K562 (cell line): ENCODE measurements around the gene DGCR2. TPM values are rescaled to one million over a fixed set of nuclear protein-coding genes. Genes with fewer than 3 reads are reported as not detected.

ENCODE experiments used
- BMI1 ChIP-seq: fragments of 150-350 bp; IDR thresholded peaks from 2 replicates; pipeline ENCODE4 v1.6.1; 2014; ENCODE audit warnings: low read length
- BRD9 ChIP-seq: fragments of 450-650 bp; IDR thresholded peaks from 2 replicates; pipeline ENCODE4 v1.6.1; 2018; ENCODE audit warnings: low read depth; ENCODE audit not compliant: partially characterized antibody
- CHAMP1 ChIP-seq: fragments of 450-650 bp; IDR thresholded peaks from 2 replicates; pipeline ENCODE4 v1.6.1; 2016; ENCODE audit warnings: mild to moderate bottlenecking
- HNRNPH1 ChIP-seq: fragments of 200-400 bp; formaldehyde crosslinking; optimal IDR thresholded peaks from 2 replicates; pipeline ENCODE3; 2017; ENCODE audit warnings: low read depth, mild to moderate bottlenecking, low read length, moderate library complexity
- LCOR ChIP-seq: sonication (generic); formaldehyde crosslinking; IDR thresholded peaks from 2 replicates; pipeline ENCODE4 v1.8.0; 2022; ENCODE audit warnings: mild to moderate bottlenecking, missing genetic modification reagents
- MEF2A ChIP-seq: IDR thresholded peaks from 2 replicates; pipeline ENCODE4 v1.6.1; 2011; ENCODE audit warnings: low read depth, mild to moderate bottlenecking, low read length, moderate library complexity; ENCODE audit not compliant: control insufficient read depth
- NEUROD1 ChIP-seq: fragments of 150-350 bp; IDR thresholded peaks from 2 replicates; pipeline ENCODE4 v1.6.1; 2014; ENCODE audit warnings: borderline replicate concordance, low read length, low read depth; ENCODE audit not compliant: partially characterized antibody
- NR1H2 ChIP-seq: sonication (generic); formaldehyde crosslinking; IDR thresholded peaks from 2 replicates; pipeline ENCODE4 v1.4.0; 2020; ENCODE audit warnings: mild to moderate bottlenecking, missing genetic modification reagents
- NR2C1 ChIP-seq, 2 experiments: fragments of 450-650 bp; IDR thresholded peaks; 2 replicates each; pipeline ENCODE4 v1.6.1; 2017; ENCODE audit warnings: mild to moderate bottlenecking in 2 of 2, antibody characterized with exemption in 1 of 2, inconsistent platforms in 1 of 2, missing compliant biosample characterization in 1 of 2, missing genetic modification characterization in 1 of 2
- PHF8 ChIP-seq: fragments of 200-600 bp; sonication (generic); IDR thresholded peaks from 2 replicates; pipeline ENCODE4 v1.6.1; 2012; ENCODE audit warnings: mixed run types, mild to moderate bottlenecking, inconsistent platforms, low read length, moderate library complexity, borderline replicate concordance
- POLR2G ChIP-seq: fragments of 200-400 bp; formaldehyde crosslinking; IDR thresholded peaks from 2 replicates; pipeline ENCODE4 v1.6.1; 2017; ENCODE audit warnings: low read depth, mild to moderate bottlenecking, antibody characterized with exemption, low read length, moderate library complexity
- RAD21 ChIP-seq, 2 experiments: fragments of 250-450 bp in 1 of 2; fragments of 450-650 bp in 1 of 2; sonication (Bioruptor Pico) in 1 of 2; formaldehyde crosslinking in 1 of 2; IDR thresholded peaks in 1 of 2; conservative IDR thresholded peaks in 1 of 2; 2 replicates each; pipeline versions ENCODE4 v1.4.0 to v1.8.0; 2020 to 2022; ENCODE audit warnings: mild to moderate bottlenecking in 2 of 2, moderate library complexity in 1 of 2
- RBBP5 ChIP-seq: fragments of 200-600 bp; sonication (generic); IDR thresholded peaks from 2 replicates; pipeline ENCODE4 v1.6.1; 2012; ENCODE audit warnings: borderline replicate concordance, mild to moderate bottlenecking, low read length, control low read depth, inconsistent platforms; ENCODE audit not compliant: insufficient read depth, poor library complexity, severe bottlenecking
- SMARCE1 ChIP-seq: fragments of 450-650 bp; IDR thresholded peaks from 2 replicates; pipeline ENCODE4 v1.7.1; 2016; ENCODE audit warnings: mild to moderate bottlenecking
- ZNF3 ChIP-seq: fragments of 250-450 bp; sonication (Bioruptor Pico); IDR thresholded peaks from 2 replicates; pipeline ENCODE4 v1.5.0; 2021; ENCODE audit warnings: mild to moderate bottlenecking, moderate library complexity
- ZNF589 ChIP-seq: fragments of 200-800 bp; sonication (Bioruptor generic); IDR thresholded peaks from 2 replicates; pipeline ENCODE4 v1.6.1; 2016; ENCODE audit warnings: low read depth, missing genetic modification characterization, missing compliant biosample characterization
- polyA plus RNA-seq, 8 experiments: library from polyadenylated mRNA; depleted of rRNA in 4 of 8; stranded (reverse) in 5 of 8; unstranded in 3 of 8; fragments of >200 nt; fragmentation: Nextera tagmentation in 2 of 8; fragmentation: Illumina TruSeq in 1 of 8; extraction: Ambion mirVana in 2 of 8; extraction: Trizol in 1 of 8; gene quantifications; 2 replicates each; pipeline versions ENCODE4 v1.2.1 to v1.2.3, GENCODE V29; 2011 to 2014; ENCODE audit warnings: inconsistent platforms in 1 of 8, missing spikeins in 1 of 8
- total RNA-seq, 7 experiments: library from RNA; depleted of rRNA in 6 of 7; stranded (reverse); fragments of >200 nt in 6 of 7; fragmentation: Illumina TruSeq in 2 of 7; extraction: Trizol in 2 of 7; gene quantifications; 2 replicates each; pipeline versions ENCODE4 v1.2.1 to v1.2.3, GENCODE V29; 2011 to 2021; ENCODE audit warnings: low replicate concordance in 1 of 7
- TF ChIP-seq, protein P1 (sequence below): fragments of 250-450 bp; sonication (Bioruptor Pico); IDR thresholded peaks from 2 replicates; pipeline ENCODE4 v1.4.0; 2020; ENCODE audit warnings: mild to moderate bottlenecking
- TF ChIP-seq, protein P2 (sequence below): sonication (generic); formaldehyde crosslinking; IDR thresholded peaks from 2 replicates; pipeline ENCODE4 v1.8.1; 2023; ENCODE audit warnings: mild to moderate bottlenecking, missing genetic modification reagents, moderate library complexity
- TF ChIP-seq, protein P3 (sequence below): fragments of 250-450 bp; sonication (Bioruptor Pico); IDR thresholded peaks from 2 replicates; pipeline ENCODE4 v1.4.0; 2020; ENCODE audit warnings: mild to moderate bottlenecking, moderate library complexity, borderline replicate concordance

The DGCR2 gene
- total and polyA plus RNA-seq, 9 of the 15 experiments (the other 6 are each of a cell fraction or from before 2014, with no cell fraction given) = 0.69 to 101 (median 56.4) TPM

GRCh38 chr22:19121631-19122142, 525 bp downstream of the DGCR2 start (continued):
- TF ChIP-seq POLR2G (peak; percentile 54; the same call in 1 of the 2 replicates), RAD21 (CRISPR knock-in tag; conservative IDR thresholded peaks at IDR 0.05 in 1 of 2, IDR thresholded peaks at IDR 0.05 in 1 of 2) (peak in 1 of 2 experiments; percentile 47; a peak in 1 of 4 replicates), RBBP5 (peak; percentile 99), SMARCE1 (peak; percentile 67; the same call in 1 of the 2 replicates), NEUROD1 (peak; percentile 68), NR1H2 (CRISPR knock-in tag) (no peak), CHAMP1 (no peak), BMI1 (no peak), BRD9 (no peak), PHF8 (peak; percentile 63; the same call in 1 of the 2 replicates), NR2C1 (IDR thresholded peaks at IDR 0.05) (no peak), NR2C1 (tag; IDR thresholded peaks at IDR 0.05) (no peak), MEF2A (no peak), ZNF589 (CRISPR knock-in tag) (peak; percentile 4; the same call in 1 of the 2 replicates), HNRNPH1 (no peak), ZNF3 (no peak), LCOR (CRISPR knock-in tag) (no peak)
- TF ChIP-seq, protein P1, sequence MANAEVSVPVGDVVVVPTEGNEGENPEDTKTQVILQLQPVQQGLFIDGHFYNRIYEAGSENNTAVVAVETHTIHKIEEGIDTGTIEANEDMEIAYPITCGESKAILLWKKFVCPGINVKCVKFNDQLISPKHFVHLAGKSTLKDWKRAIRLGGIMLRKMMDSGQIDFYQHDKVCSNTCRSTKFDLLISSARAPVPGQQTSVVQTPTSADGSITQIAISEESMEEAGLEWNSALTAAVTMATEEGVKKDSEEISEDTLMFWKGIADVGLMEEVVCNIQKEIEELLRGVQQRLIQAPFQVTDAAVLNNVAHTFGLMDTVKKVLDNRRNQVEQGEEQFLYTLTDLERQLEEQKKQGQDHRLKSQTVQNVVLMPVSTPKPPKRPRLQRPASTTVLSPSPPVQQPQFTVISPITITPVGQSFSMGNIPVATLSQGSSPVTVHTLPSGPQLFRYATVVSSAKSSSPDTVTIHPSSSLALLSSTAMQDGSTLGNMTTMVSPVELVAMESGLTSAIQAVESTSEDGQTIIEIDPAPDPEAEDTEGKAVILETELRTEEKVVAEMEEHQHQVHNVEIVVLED (CRISPR knock-in tag) = no peak
- TF ChIP-seq, protein P2, sequence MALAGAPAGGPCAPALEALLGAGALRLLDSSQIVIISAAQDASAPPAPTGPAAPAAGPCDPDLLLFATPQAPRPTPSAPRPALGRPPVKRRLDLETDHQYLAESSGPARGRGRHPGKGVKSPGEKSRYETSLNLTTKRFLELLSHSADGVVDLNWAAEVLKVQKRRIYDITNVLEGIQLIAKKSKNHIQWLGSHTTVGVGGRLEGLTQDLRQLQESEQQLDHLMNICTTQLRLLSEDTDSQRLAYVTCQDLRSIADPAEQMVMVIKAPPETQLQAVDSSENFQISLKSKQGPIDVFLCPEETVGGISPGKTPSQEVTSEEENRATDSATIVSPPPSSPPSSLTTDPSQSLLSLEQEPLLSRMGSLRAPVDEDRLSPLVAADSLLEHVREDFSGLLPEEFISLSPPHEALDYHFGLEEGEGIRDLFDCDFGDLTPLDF (CRISPR knock-in tag) = peak; percentile 17; the same call in 1 of the 2 replicates
- TF ChIP-seq, protein P3, sequence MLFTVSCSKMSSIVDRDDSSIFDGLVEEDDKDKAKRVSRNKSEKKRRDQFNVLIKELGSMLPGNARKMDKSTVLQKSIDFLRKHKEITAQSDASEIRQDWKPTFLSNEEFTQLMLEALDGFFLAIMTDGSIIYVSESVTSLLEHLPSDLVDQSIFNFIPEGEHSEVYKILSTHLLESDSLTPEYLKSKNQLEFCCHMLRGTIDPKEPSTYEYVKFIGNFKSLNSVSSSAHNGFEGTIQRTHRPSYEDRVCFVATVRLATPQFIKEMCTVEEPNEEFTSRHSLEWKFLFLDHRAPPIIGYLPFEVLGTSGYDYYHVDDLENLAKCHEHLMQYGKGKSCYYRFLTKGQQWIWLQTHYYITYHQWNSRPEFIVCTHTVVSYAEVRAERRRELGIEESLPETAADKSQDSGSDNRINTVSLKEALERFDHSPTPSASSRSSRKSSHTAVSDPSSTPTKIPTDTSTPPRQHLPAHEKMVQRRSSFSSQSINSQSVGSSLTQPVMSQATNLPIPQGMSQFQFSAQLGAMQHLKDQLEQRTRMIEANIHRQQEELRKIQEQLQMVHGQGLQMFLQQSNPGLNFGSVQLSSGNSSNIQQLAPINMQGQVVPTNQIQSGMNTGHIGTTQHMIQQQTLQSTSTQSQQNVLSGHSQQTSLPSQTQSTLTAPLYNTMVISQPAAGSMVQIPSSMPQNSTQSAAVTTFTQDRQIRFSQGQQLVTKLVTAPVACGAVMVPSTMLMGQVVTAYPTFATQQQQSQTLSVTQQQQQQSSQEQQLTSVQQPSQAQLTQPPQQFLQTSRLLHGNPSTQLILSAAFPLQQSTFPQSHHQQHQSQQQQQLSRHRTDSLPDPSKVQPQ = no peak
